Thyroid gland (tissue), 4 donors: ENCODE measurements around the gene SF3B1.

Source experiments
- CTCF ChIP-seq, 6 experiments: fragments of 200-600 bp in 3 of 6; fragments of 450-650 bp in 3 of 6; sonication (generic) in 3 of 6; IDR thresholded peaks; one replicate each; pipeline ENCODE4 v1.5.1; 2016 to 2019; ENCODE audit warnings: antibody characterized with exemption in 6 of 6, mild to moderate bottlenecking in 2 of 6, inconsistent platforms in 1 of 6, moderate library complexity in 1 of 6
- POLR2A ChIP-seq, 2 donors: fragments of 450-650 bp; IDR thresholded peaks; one replicate each; pipeline ENCODE4 v1.6.1; 2017; ENCODE audit warnings: antibody characterized with exemption in 2 of 2, mild to moderate bottlenecking in 2 of 2, moderate library complexity in 1 of 2

GRCh38 chr2:197357986-197358385, 76.8 kb downstream of the SF3B1 start:
- no peak for TF ChIP-seq CTCF (IDR thresholded peaks at IDR 0.05)
- TF ChIP-seq POLR2A (IDR thresholded peaks at IDR 0.05), result no peak
